Sigmoid colon (tissue), 3 donors: ENCODE measurements around the gene SULT2A1.

Experiments used
- POLR2A ChIP-seq, 2 donors: fragments of 450-650 bp; IDR thresholded peaks; one replicate each; pipeline ENCODE4 v1.6.1; 2016; ENCODE audit warnings: antibody characterized with exemption in 2 of 2, mild to moderate bottlenecking in 2 of 2, moderate library complexity in 2 of 2
- TF ChIP-seq, protein P1 (sequence below), 4 experiments: fragments of 450-650 bp in 3 of 4; fragments of 200-600 bp in 1 of 4; IDR thresholded peaks; one replicate each; pipeline ENCODE4 v1.5.1; 2016 to 2019; ENCODE audit warnings: antibody characterized with exemption in 4 of 4, mild to moderate bottlenecking in 3 of 4, moderate library complexity in 2 of 4

- TF ChIP-seq, protein P1, sequence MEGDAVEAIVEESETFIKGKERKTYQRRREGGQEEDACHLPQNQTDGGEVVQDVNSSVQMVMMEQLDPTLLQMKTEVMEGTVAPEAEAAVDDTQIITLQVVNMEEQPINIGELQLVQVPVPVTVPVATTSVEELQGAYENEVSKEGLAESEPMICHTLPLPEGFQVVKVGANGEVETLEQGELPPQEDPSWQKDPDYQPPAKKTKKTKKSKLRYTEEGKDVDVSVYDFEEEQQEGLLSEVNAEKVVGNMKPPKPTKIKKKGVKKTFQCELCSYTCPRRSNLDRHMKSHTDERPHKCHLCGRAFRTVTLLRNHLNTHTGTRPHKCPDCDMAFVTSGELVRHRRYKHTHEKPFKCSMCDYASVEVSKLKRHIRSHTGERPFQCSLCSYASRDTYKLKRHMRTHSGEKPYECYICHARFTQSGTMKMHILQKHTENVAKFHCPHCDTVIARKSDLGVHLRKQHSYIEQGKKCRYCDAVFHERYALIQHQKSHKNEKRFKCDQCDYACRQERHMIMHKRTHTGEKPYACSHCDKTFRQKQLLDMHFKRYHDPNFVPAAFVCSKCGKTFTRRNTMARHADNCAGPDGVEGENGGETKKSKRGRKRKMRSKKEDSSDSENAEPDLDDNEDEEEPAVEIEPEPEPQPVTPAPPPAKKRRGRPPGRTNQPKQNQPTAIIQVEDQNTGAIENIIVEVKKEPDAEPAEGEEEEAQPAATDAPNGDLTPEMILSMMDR (IDR thresholded peaks at IDR 0.05) = no peak
- TF ChIP-seq POLR2A (IDR thresholded peaks at IDR 0.05) = no peak
These were observed 6.0 kb upstream of the SULT2A1 start for GRCh38 chr19:47891923-47892666.
